ENCODE measurements around the gene ICOS. TPM values are rescaled to one million over a fixed set of nuclear protein-coding genes. Genes with fewer than 3 reads are reported as not detected.

ICOS gene
- under 1 TPM; 0.21 to 0.34 TPM for total RNA-seq
- long read RNA-seq, partial matches to known transcripts = 0 of 1 reads
- long read RNA-seq, other reads (novel, unspliced or antisense) = 1 of 1 reads

GRCh38 chr2:203936535-203936934, at the start of gene ICOS:
Gene ICOS, plus strand, starts transcription at chr2:203936763. Its CDS starts 52 bp downstream, at chr2:203936815.
- no peak for DNase-seq

GRCh38 chr2:203887677-203888076, 48.9 kb upstream of the ICOS start:
- ATAC-seq (no peak), DNase-seq (no peak)
- intact Hi-C loops (cut with DNase I, micrococcal nuclease) = no loop called here

More at GRCh38 chr2:203936535-203936934, at the start of gene ICOS:
- ATAC-seq = no peak
- intact Hi-C loops (cut with DNase I, micrococcal nuclease) = no loop called here

GRCh38 chr2:203889542-203889941, 47.0 kb upstream of the ICOS start:
- intact Hi-C loops (cut with DNase I, micrococcal nuclease) = no loop called here
- ATAC-seq (no peak), DNase-seq (no peak)

GRCh38 chr2:203889944-203890343, 46.6 kb upstream of the ICOS start:
- no peak for DNase-seq
- intact Hi-C loops (cut with DNase I, micrococcal nuclease) = no loop called here

GRCh38 chr2:203890733-203891132, 45.8 kb upstream of the ICOS start:
- intact Hi-C loops (cut with DNase I, micrococcal nuclease) = no loop called here
- DNase-seq = no peak
- ATAC-seq = no peak

More at GRCh38 chr2:203889944-203890343, 46.6 kb upstream of the ICOS start:
- ATAC-seq = no peak

GRCh38 chr2:203891474-203891873, 45.1 kb upstream of the ICOS start:
- DNase-seq = no peak
- intact Hi-C loops (cut with DNase I, micrococcal nuclease) = no loop called here
- no peak for ATAC-seq

GRCh38 chr2:203892207-203892606, 44.4 kb upstream of the ICOS start:
- intact Hi-C loops (cut with DNase I, micrococcal nuclease) = no loop called here
- DNase-seq = no peak
- no peak for ATAC-seq

- ATAC-seq (no peak), DNase-seq (peak in 1 of 2 donors; percentile 51)
- intact Hi-C loops (cut with DNase I, micrococcal nuclease) = no loop called here
Measured at GRCh38 chr2:203893401-203893800, 43.2 kb upstream of the ICOS start.

- intact Hi-C loops (cut with DNase I, micrococcal nuclease) = no loop called here
- ATAC-seq (no peak), DNase-seq (no peak)
Measured at GRCh38 chr2:203893840-203894239, 42.7 kb upstream of the ICOS start.

GRCh38 chr2:203894262-203894661, 42.3 kb upstream of the ICOS start:
- intact Hi-C loops (cut with DNase I, micrococcal nuclease) = no loop called here
- ATAC-seq (no peak), DNase-seq (no peak)

- ATAC-seq (no peak), DNase-seq (no peak)
- intact Hi-C loops (cut with DNase I, micrococcal nuclease) = no loop called here
Measured at GRCh38 chr2:203897544-203897943, 39.0 kb upstream of the ICOS start.

- DNase-seq (no peak), ATAC-seq (no peak)
- intact Hi-C loops (cut with DNase I, micrococcal nuclease) = no loop called here
Measured at GRCh38 chr2:203898657-203899056, 37.9 kb upstream of the ICOS start.

GRCh38 chr2:203900253-203900652, 36.3 kb upstream of the ICOS start:
- no peak for DNase-seq
- no peak for ATAC-seq
- intact Hi-C loops (cut with DNase I, micrococcal nuclease) = loop anchor here in 1 of 2 donors (10.0 kb wide), 1 partner anchor 415 kb away; no protein-coding TSS in a partner anchor

GRCh38 chr2:203904022-203904421, 32.5 kb upstream of the ICOS start:
- ATAC-seq (no peak), DNase-seq (no peak)
- intact Hi-C loops (cut with DNase I, micrococcal nuclease) = loop anchor here in 1 of 2 donors (10.0 kb wide), 1 partner anchor 419 kb away; no protein-coding TSS in a partner anchor

- intact Hi-C loops (cut with DNase I, micrococcal nuclease) = loop anchor here in 1 of 2 donors (10.0 kb wide), 1 partner anchor 421 kb away; no protein-coding TSS in a partner anchor
- no peak for DNase-seq
- no peak for ATAC-seq
Measured at GRCh38 chr2:203905656-203906055, 30.9 kb upstream of the ICOS start.

- DNase-seq = peak in 1 of 2 donors; percentile 40
- ATAC-seq = peak; percentile 55
- intact Hi-C loops (cut with DNase I, micrococcal nuclease) = loop anchor here in 1 of 2 donors (10.0 kb wide), 1 partner anchor 423 kb away; no protein-coding TSS in a partner anchor
Measured at GRCh38 chr2:203908066-203908796, 28.3 kb upstream of the ICOS start.

- intact Hi-C loops (cut with DNase I, micrococcal nuclease) = loop anchor here in 1 of 2 donors (10.0 kb wide), 1 partner anchor 424 kb away; no protein-coding TSS in a partner anchor
- DNase-seq = no peak
- no peak for ATAC-seq
Measured at GRCh38 chr2:203908797-203909185, 27.8 kb upstream of the ICOS start.

GRCh38 chr2:203909261-203909967, 27.1 kb upstream of the ICOS start:
- intact Hi-C loops (cut with DNase I, micrococcal nuclease) = loop anchor here in 1 of 2 donors (10.0 kb wide), 1 partner anchor 425 kb away; no protein-coding TSS in a partner anchor
- no peak for DNase-seq
- ATAC-seq = peak; percentile 79

- ATAC-seq = peak; percentile 39
- intact Hi-C loops (cut with DNase I, micrococcal nuclease) = loop anchor here in 1 of 2 donors (10.0 kb wide), 1 partner anchor 425 kb away; no protein-coding TSS in a partner anchor
- DNase-seq = no peak
Measured at GRCh38 chr2:203909974-203910373, 26.6 kb upstream of the ICOS start.

GRCh38 chr2:203913947-203914346, 22.6 kb upstream of the ICOS start:
- intact Hi-C loops (cut with DNase I, micrococcal nuclease) = no loop called here
- DNase-seq (no peak), ATAC-seq (peak; percentile 49)

Data from left colon (tissue), 2 donors.